GM10847 (cell line): Measurements from ENCODE around the gene PRSS38.
A peak's percentile ranks its signal among the peaks of the same experiment; 100 is the strongest.

Experiments
- POLR2A ChIP-seq: IDR thresholded peaks from 2 replicates; pipeline ENCODE4 v1.6.1; 2011; ENCODE audit not compliant: insufficient read length; ENCODE audit errors: extremely low read depth

The PRSS38 gene

GRCh38 chr1:227787513-227788270 lies 27.8 kb upstream of the PRSS38 start:
- TF ChIP-seq POLR2A = peak; percentile 57

DNA sequence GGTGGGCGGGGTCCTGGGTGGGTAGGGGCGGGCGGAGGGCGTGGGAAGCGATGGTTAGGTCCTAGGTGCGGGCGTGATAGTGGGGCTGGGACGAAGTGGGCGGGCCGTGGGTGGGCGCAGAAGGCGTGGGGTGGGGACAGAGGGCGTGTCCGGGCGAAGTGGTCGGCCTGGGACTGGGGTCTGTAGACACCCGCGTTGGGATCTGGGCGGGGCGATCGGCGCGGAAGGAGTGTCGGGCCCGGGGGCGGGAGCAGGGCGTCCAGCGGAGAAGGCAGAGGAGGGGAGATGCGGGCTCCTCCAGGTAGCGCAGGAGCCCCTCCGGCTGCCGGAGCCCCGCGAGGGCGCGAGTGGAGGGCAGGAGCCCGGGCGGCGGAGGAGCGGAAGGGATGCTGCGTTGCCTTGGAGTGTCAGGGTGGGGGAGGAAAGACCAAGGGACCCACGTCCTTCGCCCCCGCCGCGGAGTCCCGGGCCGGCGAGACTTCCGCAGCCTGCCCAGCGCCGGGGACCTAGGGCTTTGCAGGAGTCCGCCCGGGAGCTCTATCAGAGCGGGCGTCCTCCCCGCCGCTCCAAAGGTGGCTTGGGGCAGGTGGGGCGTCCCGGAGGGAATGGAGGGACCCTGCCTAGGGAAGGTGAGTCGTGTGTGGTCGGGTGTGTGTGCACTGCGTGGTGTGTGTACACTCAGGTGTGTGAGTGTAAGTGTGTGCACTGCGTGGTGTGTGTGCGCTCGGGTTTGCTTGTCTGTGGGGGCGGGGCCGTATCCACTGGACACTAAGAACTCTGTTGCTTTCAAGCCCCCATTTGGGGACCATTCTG lies 27.0 kb upstream of the PRSS38 start:
- no peak for TF ChIP-seq POLR2A

GRCh38 chr1:227789084-227790033 lies 26.1 kb upstream of the PRSS38 start:
- no peak for TF ChIP-seq POLR2A

DNA sequence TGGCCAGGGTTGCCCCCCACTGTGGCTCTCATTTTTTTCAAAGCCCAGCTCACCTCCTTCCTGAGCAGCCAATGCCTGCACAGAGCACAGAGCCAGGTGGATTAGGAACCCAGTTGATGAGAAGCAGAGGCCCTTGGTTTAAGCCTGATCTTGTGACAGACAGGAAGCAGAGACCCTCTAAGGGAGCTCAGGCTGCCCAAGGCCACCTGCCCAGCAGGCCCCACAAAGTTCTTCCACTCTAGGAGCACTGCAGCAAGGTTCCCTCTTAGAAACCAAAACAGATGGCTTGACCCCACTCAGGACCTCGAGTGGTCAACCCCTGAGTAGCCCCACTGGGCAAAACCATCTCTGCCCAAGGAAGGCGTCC lies 25.5 kb upstream of the PRSS38 start:
- no peak for TF ChIP-seq POLR2A

DNA sequence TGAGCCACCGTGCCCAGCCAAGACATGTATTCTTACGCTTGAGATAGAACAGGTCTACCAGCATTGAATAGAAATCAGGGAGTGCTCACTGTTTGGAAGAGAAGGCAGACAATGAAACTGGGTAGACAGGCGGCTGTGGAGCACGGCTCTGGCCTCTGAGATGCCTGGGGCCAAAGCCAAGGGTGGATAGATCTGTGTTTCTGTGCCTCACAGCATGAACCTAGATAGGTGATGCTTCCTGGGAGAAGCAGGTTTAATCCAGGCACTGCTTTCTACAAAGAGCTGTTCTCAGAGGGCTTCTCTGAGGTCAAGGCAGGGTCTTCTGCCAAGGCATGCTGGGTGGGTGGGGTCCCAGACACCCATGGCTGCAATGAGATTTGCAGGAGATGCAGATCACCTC lies 24.6 kb upstream of the PRSS38 start:
- TF ChIP-seq POLR2A = no peak

GRCh38 chr1:227791425-227792143 lies 23.9 kb upstream of the PRSS38 start:
- no peak for TF ChIP-seq POLR2A

DNA sequence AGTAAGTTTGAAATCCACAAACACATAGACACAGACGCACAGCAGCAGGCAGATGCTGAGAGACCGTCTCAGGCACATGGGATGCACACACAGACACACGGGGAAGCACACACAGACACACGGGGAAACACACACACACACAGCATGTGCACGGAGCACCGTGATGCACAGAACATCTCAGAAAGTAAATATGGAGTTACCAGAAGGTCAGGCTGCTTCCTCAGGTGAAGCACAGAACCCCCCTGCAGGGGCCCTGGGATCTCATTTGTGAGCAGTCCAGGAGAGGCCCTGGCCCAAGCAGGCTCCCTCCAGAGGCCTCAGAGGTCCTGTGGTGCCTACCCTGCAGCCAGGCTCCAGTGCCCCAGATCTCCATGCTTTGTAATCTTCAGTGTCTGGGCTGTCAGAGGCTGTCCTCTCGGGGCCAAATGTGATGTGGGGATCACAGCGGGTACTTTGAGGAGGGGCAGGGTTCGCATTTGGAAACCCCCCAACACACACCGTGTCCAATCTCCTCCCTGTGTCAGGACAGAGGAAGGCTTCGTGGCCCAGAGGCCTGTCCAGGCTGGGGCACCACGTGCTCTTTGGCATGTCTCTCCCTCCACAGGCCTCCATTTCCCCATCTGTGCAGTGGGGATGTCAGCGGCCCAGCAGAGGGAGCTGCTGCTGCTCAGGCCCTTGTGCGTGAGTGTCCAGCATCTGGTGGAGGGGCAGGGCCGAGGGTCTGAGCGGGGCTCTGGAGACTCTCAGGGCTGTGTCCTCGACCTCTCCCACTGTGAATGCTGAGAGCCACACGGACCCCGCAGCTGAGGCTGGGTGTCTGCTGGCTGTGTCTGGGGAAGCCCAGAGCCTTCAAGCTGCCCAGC lies 23.0 kb upstream of the PRSS38 start:
- TF ChIP-seq POLR2A = no peak

- TF ChIP-seq POLR2A = no peak
These were observed 22.2 kb upstream of the PRSS38 start for GRCh38 chr1:227793079-227793947.

DNA sequence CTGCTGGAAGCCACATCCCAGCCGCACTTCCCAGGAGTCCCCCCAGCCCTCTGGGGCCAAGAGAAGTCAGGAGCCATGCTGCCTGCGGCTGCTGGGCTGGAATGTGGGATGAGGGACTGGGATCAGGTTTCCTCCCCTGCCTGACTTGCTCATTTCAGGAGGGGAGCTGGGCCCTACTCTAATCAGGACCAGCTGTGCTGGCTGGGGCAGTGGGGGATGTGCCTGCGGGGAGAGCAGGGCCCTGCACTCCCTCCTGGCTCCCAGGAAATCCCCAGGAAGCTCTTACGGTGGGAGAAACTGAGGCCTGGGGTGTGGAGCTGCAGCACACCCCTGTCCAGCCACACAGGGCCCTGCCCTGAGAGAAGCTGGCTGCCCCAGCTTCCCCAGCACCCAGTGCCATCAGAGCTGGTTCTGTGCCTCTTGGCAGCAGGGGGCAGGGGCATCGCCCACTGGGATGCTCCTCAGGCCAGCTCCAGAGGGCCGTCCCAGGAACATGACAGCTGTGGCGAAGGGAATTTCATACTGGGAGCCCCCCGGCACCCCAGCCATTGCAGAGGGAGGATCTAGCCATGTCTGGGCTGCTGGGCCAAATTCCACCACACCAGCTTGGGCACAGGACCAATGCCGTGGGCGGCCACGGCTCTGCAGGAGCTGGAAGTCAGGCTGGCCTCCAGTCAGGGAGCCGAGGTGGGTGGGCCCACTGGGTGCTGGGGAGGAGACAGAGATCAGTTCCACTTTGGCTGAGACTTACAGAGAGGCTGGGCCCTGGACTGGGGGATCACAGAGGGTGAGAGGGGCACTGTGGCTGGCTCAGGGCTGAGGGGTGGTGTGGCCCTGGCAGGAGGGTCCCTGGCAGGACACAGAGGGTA lies 21.3 kb upstream of the PRSS38 start:
- no peak for TF ChIP-seq POLR2A

GRCh38 chr1:227794817-227795192 lies 20.7 kb upstream of the PRSS38 start:
- no peak for TF ChIP-seq POLR2A

DNA sequence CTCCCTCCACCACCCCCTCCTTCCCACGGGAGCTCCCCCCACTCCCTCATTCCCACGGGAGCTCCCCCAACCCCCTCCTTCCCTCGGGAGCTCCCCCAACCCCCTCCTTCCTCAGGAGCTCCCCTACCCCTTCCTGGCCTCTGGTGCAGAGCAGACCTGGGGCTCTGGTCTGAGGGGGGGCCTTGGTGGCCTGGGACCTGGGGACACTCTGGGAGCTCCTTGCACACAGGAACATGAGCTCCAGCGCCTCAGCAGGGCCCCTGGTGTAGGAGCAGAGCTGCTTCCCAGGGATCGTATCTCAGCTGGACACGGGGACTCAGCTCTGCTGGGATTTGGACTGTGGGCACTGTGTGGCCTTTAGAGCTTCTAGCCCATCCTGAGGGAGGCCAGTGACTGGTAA lies 19.7 kb upstream of the PRSS38 start:
- TF ChIP-seq POLR2A = no peak

- TF ChIP-seq POLR2A = no peak
These were observed 19.0 kb upstream of the PRSS38 start for GRCh38 chr1:227796359-227796915.
